Cerebellar cortex (tissue), 1 donor: ENCODE measurements around the gene ENTPD8.
"Not testable (repeated sequence)": the region's sequence is repeated elsewhere in the genome, so short reads cannot be mapped to it uniquely, and the experiment has no call there.

ENCODE experiments used
- DNase-seq: peaks from one replicate; pipeline ENCODE4 v3.0.0-alpha.2; 2015; ENCODE audit warnings: low spot score

ENTPD8 gene

DNA sequence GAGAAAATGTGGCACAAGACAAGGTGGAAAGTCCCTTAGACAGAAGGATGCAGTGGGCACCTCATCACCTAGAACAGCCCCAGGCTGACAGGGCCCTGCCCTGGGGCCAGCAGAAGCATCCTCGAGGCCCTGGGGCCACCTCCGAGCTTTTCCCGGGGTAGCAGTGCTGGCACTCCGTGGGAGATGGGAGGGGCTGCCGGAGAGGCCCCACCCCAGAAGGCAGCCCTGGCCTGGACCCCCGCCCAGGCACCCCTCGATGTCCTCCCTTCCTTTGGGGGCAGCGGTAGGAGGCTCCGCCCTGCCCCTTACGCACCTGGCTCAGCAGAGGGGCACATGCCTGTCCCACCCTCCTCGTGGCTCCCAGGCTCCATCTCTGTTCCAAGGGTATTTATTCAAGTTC is 35.7 kb upstream of the ENTPD8 start:
- DNase-seq = no peak

DNA sequence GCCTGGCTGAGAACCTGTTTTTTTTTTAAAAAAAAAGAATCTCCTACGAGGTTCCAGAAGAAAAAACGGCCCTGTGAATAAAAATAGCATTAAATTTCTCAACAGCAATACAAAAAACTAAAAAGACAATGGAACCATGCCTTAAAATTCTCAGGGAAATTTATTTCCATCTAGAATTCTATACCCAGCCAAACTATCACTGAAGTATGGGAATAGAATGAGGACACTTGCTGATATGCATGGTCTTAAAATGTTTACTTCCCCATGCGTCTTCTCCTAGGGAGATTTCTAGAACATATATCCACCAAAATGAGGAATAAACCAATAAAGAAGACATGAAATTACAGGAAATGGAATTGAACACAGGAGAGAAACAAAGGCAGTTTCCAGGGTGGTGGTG is 34.5 kb upstream of the ENTPD8 start:
- no peak for DNase-seq

DNA sequence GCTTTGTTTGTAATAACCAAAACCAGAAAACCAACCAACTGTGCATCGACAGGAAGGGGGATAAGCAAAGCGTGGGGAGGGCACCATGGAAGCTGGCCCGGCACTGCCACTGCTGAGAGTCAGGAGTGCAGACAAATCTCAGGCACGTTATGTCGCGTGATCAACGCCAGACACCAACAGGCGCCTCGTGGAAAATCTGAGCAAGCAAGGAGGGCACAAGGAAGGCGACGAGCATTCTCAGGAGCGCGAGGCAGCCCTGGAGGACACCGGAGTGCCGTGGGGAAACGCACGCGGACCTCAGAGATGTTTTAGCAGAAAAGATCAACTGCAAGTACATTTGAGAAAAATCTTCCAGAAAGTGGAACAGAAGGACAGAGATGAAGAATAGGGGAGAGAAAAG is 33.1 kb upstream of the ENTPD8 start:
- no peak for DNase-seq

DNA sequence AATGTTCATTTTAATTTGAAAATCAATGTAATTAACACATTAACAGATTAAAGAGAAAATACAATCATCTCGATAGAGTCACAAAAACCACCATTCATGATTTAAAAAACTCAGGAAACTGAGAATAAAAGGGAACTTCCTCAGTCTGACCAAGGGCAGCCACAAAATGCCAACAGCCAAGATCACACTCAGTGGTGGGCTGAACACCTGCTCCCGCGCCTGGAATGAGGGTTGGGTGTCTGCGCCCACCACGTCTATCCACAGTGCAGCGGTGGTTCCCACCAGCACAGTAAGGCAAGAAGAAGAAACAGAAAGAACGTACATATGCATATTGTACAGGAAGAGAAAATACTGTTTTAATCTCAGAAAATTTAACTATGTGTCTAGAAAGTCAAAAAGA is 29.6 kb upstream of the ENTPD8 start:
- DNase-seq = no peak

DNA sequence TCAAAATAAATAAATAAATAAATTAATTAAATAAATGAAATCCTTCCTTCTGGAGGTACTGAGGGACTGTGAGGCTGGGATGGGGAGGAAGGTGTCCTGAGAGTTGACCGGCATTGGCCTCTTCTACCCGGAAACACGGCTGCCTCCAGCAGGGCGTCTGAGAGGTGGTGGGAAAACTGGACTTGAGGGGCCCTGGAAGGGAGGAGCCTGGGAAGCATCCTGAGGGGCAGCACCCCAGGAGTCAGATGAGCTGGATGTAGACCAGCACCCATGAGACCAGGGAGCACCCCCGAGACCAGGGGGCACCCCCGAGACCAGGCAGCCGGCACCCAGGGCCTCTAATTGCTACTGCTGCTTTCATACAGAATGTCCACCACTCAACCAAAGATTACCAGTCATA is 26.7 kb upstream of the ENTPD8 start:
- DNase-seq = no peak

DNA sequence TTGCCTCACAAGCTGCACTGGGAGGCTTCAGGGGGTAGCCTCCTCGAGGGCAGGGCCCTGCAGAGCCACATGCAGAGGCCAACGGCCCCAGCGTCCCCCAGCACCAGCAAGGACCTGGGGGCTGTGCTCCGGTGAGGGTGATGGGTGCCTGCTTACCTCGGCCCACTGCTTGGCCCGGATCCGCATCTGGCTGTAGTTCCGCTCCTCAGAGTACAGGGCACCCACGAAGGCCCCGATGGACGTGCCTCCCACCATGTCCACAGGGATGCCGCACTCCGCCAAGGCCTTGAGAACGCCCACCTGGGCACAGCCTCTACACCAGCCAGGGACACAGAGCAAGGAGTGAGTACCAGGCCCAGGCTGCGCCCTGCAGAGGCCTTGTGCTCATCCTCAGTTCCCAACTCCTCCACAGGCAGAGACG is 26.0 kb upstream of the ENTPD8 start:
- DNase-seq = no peak

DNA sequence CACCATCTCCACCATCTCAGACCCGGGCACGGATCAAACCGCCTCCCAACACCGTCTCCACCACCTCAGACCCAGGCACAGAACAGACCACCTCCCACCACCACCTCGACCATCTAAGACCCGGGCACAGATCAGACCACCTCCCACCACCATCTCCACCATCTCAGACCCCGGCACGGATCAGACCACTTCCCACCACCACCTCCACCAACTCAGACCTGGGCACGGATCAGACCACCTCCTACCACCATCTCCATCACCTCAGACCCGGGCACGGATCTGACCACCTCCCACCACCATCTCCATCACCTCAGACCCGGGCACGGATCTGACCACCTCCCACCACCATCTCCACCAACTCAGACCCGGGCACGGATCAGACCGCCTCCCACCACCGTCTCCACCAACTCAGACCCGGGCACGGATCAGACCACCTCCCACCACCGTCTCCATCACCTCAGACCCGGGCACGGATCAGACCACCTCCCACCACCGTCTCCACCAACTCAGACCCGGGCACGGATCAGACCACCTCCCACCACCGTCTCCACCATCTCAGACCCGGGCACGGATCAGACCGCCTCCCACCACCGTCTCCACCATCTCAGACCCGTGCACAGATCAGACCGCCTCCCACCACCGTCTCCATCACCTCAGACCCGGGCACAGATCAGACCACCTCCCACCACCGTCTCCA is 25.4 kb upstream of the ENTPD8 start:
- not testable (repeated sequence) for DNase-seq

DNA sequence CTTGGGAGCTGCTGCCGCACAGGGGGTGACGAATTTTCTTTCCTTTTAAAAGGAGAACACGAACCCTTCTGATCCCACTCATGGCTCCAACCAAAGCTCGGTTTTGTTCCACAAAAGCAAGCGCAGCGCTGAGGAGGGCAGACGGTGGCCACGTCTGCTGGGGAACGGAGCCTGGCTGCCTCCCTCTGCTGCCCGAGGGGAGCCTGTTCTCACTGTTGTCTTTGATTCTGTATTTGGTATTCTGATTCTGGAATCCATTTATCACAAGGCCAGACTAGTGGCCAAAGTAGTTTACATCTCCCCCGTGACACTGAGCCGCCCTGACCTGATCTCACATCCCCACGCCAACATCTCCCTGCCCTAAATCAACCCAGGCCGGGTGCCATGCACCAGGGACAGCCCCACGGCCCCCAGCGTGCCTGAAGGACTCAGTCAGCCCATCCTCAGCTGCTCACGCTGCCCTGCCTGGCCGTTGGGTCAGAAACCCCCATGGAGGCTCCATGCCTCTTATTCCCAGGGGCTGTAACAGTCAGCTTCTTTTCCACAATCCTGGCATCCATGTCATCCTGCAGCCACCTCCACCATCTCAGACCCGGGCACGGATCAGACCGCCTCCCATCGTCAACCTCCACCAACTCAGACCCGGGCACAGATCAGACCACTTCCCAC is 24.7 kb upstream of the ENTPD8 start:
- DNase-seq = no peak

DNA sequence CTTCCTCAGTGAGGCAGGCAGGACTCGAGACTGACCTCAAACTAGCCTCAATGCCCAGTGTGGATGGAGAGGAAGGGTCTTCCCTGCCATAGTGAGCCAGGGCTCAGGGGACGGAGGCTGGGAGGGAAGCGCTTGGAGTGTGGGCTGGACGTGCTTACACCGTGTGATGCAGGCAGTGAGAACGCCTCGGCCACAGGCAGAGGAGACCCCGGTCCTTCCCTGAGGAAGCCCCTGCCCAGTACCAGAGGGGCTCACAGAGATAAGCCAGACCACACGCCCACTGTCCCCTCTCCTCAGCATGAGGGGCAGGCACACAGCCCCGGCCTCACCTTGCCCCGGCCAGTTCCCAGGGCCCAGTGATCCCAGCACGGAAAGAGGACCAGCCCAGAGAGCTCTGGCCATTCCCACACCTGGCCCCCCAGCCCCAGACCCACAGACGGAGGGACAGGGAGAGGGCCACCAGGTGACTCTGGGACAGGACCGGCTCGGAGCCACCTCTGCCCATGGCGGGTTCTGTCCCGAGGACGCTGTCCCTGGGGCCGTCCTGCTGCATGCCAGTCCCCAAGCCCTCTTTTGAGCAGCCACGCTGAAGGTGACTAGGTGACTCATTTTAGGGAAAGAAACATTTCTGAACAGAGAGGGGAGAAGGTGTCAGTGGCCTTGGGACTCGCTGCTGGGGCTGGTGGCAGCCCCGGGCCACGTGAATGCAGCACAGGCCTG is 24.0 kb upstream of the ENTPD8 start:
- DNase-seq = no peak

DNA sequence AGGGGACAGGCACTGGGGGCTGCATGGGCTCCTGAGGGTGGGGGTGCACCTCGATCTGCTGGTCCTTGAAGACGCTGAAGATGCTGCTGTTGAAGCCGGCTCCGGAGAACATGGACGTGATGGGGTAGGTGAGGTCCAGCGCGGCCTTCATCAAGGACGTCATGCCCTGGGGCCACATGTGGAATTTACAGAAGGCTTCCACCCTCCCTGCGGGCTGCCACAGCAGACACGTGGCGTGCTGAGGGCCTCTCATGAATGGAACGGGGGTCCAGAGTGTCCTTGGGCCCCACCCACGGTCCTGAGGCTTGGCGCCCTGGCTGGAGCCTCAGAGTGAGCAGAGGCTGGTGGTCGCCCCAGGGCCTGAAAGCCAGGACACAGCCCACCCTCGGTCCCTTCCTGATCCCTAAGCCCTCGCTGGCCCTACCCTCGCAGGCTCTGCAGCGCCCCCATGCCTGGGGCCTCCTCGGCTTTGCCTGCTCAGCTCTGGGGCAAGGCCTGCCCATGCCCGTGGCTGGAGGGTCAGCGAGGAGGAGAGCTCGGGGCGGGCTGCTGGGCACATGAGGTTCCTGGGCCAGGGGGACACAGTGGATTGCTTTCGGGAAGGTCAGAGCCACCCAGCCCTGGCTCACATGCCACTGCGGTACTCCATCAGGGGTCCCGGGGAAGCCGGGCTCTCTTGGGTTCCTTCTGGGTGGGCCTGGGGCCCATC is 23.3 kb upstream of the ENTPD8 start:
- DNase-seq = no peak

DNA sequence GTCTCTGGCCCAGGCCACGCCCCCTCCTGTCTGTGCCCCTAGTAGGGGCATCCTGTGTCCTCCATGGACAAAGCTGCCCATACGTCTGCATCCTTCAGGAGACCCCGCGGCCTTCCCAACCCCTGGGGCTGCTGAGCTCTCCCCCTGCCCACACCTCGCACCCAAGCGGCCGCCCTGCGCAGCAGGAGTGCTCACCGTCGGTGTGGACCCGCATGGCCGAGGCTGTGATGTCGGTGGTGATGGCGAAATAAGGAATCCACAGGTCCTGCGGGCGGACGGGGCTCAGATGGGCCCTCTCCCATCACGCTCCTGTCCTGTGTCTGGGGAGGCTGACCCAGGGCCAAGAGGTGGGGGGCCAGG is 22.8 kb upstream of the ENTPD8 start:
- DNase-seq = no peak

DNA sequence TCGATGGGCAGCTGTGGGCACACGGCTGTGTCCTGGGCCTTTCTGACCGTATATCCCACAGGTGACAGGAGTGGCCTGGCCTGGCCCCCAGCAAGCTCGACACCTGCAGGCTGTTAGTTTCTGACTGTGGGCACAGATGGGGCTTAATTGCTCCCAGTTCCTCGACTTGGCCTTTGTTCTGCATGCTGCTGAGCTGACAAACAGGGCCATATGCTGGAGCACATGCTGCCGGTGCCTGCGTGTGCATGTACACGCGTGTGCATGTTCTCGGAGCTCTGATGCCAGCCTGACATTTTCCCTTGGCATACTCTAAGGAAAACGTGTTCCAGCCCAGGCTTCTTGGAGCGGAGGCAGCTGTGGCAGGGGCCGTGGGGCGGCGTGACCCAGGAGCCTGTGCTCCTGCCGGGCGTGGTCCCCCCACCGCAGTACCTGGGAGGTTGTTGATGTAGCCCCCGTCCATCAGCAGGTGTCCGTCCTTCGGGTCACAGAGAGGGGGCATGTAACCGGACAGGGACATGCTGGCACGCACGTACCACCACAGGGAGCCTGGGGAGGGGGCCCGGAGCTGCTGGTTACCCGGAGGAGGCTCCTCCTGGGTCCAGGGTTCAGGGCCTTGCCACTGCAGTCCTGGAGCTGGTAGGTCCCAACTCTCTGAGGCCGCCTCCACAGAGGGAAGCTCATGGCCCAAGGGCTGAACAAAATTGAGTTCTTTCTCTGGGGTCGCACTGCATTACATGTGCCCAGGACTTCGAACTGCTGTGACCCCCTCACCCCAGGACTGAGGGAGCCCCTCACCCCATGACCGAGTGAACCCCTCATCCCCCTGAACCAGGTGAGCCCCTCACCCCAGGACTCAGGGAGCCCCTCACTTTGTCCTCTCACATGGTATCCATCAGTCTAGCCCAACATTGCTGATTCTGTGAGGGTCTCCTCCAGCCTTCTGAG is 22.1 kb upstream of the ENTPD8 start:
- peak; percentile 94 for DNase-seq

DNA sequence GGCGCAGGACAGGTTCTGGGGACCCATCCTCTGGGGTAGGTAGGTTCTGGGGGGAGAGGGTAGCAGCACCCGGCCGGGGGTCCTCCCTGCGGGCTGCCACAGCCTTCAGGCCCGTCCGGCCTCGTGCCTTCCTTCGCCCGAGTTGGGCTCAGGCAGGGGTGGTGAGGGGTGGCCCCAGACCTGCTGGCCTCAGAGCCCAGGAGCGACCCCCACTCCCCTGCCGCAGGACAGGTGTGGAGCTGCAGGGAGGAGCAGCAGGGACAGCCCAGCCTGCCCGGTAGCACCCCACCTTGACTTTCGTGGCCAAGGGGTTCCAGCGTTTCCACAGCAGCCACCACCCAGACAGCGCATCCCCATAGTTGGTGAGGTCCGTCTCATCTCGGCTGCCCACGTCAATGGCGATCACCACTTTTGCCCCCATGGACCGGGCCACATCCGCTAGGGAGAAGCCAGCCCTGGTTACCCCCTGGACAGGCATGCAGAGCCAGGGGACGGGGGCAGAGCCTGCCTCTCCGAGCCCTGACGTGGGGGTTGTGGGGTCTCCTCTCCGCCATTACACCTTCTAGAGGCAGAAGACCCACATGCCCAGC is 21.3 kb upstream of the ENTPD8 start:
- DNase-seq = no peak

DNA sequence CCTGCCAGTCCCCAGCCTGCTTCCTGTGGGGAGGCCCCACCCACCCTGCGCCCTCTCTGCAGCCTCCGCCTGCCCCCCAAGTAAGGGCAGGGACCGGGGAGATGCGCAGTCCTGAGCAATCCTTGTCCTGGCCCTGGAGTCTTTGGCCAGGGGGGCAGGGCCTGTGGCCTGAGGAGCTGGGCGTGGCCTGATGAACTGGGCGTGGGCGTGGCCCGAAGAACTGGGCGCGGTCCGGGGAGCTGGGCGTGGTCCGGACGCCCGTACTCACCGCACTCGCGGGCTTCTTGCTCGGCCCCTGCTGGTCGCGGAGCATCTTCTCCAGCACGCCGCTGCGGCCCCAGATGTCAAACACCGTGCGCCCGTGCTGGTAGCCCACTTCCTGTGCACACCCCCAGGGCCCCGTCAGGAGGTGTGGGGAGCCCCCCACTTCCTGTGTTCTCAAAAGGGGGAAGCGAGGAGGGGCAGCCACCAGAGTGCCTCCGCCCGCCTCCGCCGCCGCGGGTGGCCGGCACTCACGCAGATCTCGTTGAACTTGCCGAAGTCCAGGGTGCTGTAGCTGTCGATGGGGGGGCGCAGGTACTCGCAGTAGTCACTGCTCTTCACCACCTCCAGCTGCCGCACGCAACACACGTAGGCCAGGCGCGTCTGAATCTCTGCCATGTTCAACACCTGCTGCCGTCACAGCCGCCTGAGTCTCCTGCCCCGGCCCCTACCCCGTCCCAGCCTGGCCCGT is 20.7 kb upstream of the ENTPD8 start:
- peak; percentile 33 for DNase-seq

DNA sequence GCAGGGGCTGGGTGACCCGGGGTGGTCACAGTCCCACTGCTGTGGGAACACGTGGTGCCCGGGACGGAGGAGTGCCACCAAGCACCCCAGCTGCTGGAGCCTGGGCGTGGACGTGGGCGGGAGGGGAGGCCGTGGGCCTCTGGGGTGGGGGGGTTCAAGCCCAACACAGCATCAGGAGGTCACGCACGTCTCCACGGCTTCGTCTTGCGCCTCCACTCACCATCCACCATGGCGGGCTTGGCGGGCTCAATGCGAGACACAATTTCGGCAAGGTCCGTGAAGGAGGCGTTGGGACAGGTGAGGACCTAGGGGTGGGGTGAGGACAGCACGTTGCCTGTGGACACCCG is 20.1 kb upstream of the ENTPD8 start:
- DNase-seq = no peak

DNA sequence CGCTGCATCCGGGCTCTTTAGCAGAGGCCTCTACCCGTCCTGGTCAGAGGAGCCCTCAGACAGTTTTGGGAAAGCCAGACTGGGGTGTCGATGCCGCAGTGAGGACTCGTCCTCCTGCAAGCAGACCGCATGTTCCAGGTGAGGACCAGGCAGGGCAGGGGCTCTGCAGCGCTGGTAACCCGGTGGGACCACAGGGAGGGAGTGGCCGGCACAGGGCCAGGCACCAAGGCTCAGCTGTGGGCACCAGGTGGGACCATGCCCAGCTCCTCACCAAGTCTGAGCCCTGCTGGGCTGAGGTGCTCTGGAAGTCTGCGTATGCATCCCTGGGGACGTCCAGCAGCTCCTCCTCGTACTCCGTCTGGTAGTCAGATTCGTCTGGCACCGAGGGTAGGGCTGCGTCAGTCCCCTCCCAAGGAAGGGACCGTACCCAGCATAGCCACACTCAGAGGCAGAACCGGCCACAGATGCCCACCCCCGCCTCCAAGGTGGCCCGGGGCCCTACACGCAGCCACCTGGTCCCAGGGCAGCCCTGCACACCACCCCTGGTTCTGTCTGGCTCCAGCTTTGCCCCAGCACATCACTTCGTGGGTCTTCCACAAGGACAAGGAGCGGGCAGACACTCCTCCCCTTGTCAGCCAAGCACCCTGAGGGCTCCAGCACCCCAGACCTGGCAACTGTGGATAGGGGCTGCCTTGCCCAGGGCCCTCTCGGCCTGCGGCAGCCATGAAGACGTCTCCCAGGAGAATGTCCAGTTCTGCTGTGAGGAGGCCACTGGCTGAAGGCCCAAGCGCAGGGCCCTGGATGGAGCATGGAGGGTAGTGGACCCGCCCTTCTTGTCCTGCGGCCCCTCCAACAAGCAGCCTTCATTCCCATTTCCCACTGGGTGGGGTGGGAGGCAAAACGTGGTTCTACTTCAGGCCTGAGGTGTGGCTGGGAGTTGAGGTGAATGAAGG is 19.5 kb upstream of the ENTPD8 start:
- DNase-seq = no peak

DNA sequence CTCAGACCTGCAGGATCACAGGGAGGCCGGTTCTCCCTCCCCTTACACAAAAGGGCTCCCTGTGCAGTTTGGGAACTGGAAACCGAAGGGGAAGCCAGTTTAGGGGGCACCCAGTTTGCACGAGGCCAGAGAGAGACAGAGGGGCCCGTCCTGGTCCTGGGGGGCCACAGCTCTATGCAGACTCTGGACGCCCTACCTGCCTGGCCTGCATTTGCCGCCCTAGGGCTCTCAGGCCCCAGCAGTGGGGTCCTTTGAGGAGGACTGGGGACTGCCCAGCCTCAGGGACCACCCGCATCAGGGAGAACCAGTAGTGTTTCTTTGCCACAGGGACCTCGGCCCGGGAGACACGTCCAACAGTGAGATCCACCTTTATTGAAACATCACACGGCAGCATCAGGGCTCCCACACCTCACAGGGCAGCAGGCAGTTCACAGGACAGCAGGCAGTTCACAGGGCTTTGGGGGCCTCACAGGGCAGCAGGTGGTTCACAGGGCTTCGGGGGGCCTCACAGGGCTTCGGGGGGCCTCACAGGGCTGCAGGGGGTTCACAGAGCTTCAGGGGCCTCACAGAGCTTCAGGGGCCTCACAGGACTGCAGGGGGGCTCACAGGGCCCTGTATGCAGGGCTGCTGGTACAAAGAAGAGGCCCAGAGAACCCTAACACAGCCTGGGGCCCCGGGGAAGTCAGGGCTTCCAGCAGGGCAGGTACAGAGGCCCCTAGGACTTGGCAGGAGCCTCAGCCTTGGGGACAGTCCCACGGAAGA is 18.6 kb upstream of the ENTPD8 start:
- no peak for DNase-seq

DNA sequence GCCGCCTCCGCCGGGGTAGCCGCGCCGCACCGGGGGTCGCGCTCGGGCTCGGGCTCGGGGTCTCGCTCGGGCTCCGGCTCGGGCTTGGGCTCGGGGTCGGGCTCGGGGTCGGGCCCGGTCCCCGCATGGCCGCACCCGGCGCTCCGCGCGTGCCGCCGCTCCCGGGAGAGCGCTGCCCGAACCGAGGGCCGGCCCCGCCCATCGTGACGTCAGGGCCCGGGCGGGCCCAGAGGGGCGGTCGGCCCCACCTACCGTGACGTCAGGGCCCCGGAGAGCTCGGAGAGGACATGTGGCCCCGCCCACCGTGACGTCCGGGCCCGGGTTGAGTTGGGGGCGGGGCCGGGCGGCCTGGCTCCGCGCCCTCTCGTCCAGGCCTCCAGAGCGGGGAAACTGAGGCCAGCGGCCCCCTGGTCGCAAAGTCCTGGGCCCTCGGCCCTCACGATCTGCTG is 18.0 kb upstream of the ENTPD8 start, which contains the start of gene NSMF:
Gene NSMF, minus strand, starts transcription at position 183 of the 449 bp plus-strand sequence. CDS start 232 bp downstream, outside the sequence.
- DNase-seq = peak; percentile 78
